GM18505 (cell line): ENCODE measurements around the gene RNF187.
"Not testable (repeated sequence)": the region's sequence is repeated elsewhere in the genome, so short reads cannot be mapped to it uniquely, and the experiment has no call there.

Source experiments
- ATAC-seq: cut with Tn5 transposase; IDR thresholded peaks from one replicate; pipeline ENCODE4 v1.9.1; 2021; ENCODE audit not compliant: unreplicated experiment
- POLR2A ChIP-seq: IDR thresholded peaks from 4 replicates; pipeline ENCODE4 v1.6.1; 2011; ENCODE audit warnings: borderline replicate concordance; ENCODE audit not compliant: insufficient read depth, insufficient read length; ENCODE audit errors: extremely low read depth

Gene RNF187

DNA sequence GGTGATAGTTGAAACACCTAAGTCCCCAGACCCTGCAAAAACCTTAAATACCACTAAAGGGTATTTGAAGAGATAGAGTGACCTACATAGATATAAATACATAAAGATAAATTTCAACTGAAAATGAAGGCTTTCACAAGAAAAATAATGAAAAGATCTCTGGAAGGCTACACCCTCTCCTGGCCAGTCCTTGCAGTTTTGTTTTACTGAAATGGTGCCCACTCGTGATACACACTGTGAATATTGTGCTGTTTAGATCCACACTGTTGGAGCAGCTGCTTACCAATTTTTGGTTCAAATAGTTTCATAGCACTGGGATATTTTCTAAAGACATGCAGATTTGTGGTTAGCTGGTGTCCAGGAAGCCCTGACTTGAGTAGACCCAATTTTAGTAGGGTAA lies 31.5 kb upstream of the RNF187 start:
- TF ChIP-seq POLR2A: no peak
- no peak for ATAC-seq

DNA sequence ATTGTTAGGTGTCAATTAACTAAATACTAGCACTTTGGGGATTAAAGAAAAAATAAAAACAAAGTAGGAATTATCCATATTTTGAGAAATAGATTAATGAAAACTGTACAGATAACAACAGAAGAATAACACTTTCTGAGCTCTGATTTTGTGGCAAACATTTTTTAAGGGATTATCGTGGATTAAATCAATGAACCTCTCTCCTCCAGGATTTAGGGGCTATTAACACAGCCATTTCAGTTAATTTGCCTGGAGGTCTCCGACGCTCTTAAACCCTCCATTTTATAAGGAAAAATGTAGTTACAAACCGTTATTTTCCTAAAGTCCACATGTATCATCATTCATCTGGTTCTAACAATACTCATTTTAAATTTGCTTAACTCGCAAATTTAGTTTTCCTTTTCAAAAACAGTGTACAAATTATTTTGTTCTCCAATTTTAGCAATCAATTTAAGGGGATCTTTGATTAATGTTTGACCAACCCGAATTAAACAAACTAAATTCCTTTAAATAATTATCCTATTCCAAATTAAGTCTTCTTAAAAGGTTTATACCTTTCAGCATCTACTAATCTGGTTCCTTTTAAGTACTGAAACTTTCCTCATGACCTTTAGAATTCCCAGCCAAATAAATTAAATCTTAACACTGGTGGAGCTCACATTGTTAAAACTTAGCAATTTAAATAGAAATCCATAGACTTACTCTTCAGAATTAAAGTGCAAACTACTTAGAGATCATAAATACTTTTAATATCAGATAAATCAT lies 30.7 kb upstream of the RNF187 start:
- no peak for ATAC-seq
- TF ChIP-seq POLR2A: no peak

DNA sequence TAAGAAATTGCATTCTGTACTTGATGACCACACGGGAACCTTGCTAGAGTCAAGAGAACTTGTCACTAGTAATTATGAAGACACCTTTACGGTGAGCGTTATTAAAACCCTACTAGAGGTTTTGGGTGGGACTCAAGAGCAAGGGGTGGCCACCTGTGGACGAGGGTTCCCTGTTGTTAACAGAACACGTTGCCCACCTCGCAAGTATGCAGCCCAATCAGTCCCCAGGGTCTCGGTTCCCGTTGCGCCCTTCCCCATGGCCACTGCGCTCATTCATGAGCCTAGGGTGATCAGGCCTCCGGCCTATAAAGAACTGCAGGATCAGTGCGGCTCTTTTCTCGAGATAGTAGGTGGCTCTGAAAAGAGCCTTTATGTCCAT lies 30.2 kb upstream of the RNF187 start:
- peak; percentile 7 for ATAC-seq
- no peak for TF ChIP-seq POLR2A

DNA sequence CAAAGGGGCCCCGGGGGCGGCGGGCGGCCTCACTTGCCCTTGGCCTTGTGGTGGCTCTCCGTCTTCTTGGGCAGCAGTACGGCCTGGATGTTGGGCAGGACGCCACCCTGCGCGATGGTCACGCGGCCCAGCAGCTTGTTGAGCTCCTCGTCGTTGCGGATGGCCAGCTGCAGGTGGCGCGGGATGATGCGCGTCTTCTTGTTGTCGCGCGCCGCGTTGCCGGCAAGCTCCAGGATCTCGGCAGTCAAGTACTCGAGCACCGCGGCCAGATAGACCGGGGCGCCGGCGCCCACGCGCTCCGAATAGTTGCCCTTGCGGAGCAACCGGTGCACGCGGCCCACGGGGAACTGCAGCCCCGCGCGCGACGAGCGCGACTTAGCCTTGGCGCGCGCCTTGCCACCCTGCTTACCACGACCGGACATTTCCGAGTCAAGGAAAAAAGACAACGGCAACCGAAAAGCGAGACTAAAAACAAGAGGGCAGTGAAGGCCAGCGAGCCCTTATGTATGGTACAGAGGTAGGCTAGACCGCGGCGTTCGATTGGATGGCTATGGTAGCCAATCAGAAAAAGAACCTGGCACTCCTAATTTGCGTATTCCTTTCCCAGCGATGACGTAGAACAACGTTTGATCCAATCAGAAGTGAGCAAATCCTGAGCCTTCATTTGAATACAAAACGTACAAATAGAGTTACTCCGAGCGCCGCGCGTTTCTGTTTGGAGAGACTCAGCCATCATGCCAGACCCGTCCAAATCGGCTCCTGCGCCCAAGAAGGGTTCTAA lies 29.6 kb upstream of the RNF187 start:
- TF ChIP-seq POLR2A: peak; percentile 90
- peak; percentile 88 for ATAC-seq

DNA sequence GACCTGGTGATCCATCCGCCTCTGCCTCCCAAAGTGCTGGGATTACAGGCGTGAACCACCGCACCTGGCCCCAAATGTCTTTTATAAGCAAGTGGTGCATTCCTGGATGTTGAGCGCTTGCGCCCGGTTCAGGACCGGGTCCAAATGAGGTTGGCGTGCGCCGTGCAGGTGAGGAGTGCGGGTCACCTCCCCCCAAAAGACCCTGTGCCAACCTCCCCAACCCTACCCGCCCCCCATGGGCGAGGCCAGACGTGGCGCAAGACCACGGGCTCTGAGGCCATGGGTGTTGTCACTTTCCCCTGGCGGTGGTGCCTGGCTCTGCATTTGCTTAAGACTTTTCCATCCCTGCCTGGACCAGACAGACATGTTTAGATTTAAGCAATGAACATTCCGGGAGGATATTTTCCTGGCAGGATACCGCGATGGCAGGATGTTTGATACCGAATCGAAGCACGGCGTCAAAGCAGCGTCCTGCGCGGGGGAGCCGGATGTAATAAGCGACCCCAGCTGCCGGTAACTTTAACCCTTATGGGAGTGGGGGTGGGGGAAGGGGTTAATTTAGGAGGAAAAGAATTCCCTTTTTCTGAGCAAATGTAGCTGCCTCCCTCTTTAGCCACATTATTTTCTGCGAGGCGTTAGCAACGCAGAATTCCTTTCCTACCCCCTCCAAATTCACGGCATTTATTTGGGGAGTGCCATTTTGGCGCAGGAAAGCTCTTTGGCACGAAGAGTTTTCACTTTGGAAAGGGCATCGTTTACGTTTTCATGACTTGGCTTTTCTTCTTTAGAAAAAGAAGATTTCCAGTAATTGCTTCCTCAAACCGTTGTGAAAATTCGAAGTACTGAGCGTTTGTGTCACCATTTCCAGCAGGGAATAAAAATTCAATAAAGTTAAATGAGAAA lies 27.8 kb upstream of the RNF187 start:
- peak; percentile 23 for ATAC-seq

DNA sequence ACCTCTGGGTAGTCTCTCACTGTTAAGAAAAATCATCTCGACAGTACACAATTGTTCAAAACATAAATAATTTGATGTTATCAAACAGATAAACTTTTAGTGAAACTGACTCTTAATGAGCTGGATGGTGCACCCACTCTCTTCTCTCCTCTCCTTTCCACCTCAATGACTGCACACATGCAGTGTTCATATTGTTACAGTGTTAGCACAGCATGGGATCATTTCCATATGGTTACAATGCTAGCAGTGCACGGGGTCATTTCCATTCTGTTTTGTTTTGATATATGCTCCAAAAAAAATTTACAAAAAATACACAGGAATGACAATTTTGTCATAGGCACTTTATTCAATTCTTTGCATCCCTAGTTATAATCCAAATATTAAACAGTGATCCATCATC lies 26.4 kb upstream of the RNF187 start:
- ATAC-seq: no peak
- TF ChIP-seq POLR2A: no peak

More for the DNA sequence above, 27.8 kb upstream of the RNF187 start:
- no peak for TF ChIP-seq POLR2A

DNA sequence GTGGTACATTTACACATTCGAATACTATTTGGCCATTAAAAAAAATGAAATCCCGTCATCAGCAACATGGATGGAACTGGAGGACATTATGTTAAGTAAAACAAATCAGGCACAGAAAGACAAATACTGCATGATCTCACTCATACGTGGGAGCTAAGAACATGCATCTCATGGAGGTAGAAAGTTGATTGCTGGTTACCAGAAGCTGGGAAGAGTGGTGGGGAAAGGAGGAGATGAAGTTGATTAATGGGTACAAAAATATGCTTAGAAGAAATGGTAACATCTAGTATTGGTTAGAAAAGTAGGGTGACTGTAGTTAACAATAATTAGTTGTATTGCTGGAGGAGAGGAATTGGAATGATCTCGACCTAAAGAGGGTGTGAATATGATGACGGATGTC lies 24.6 kb upstream of the RNF187 start:
- no peak for ATAC-seq
- TF ChIP-seq POLR2A: no peak

DNA sequence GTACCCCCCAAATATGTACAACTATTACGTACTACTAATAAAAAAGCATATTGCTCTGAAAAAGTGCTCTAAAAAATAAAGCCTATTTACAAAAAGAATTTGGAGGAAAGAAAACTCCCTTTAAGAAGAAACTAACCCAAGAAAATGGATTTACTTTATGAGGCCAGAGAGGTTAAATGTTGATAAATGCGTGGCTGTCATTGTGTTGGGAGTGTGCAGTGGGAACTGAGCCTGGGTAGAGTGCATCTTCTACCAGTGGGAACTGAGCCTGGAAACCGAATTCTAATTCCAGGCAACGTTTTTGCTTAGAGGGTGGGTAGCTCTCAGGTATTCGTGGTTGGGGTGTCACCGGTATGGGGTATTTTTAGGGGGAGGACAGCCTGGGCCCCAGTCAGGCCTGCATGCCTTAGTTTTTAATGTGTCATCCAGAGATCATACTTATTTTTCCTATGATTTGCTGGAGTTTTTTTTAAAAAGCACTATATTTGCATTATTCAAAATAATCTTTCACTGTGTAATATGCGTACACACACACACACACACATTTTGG lies 24.1 kb upstream of the RNF187 start:
- no peak for ATAC-seq
- no peak for TF ChIP-seq POLR2A

DNA sequence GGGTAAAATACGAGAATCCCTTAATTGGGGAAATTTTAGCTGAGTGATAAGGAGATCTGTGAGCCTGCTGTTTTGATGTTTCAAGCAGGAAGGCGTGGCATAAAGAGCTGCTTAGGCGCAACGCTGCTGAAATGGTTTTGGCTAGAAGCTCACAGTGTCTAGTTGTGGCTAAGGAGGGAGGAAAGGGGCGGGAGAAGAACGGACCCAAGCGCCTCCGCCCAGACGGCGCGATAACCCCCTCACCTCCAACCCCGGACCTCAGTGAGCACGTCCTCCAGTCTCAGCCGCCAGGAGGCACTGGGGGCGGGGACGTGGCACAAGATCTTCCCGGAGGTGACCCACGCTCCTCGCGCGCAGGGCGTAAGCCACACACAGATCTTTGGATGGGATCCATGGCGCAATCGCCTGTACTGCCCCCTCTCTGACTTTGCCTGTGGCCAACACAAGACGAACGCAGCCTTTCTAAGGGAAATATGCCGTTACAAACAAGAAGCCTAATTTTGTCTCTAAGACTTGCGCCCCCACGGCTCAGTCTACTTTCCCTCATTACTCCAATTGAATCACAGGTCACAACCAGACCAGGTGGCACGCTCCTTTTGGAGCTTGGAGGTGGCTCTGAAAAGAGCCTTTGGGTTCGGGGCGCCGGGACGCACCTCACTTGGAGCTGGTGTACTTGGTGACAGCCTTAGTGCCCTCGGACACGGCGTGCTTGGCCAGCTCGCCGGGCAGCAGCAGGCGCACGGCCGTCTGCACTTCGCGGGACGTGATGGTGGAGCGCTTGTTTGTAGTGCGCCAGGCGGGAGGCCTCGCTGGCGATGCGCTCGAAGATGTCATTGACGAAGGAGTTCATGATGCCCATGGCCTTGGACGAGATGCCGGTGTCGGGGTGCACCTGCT lies 23.4 kb upstream of the RNF187 start:
- peak; percentile 41 for TF ChIP-seq POLR2A
- ATAC-seq: peak; percentile 52

DNA sequence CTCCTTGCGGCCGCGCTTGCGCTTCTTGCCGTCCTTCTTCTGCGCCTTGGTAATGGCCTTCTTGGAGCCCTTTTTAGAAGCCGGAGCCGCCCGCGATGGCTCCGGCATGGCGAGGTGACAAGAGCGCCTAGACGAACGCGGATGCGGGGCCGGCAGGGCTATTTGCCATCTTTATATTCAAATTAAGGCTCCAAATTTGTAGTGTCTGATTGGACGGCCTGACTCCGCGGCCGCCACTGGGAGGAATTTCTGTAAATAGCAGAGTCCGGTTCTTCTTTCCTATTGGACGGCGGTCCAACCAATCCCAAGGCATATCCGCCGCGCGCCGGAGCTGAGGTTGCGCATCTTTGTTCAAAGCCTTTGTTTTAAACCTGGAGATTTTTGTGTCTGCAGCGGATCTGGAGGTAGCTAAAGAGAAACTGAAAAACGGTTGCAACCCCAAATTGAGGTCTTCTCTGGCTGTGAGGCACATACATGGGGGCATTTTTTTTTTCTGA lies 22.6 kb upstream of the RNF187 start:
- peak; percentile 69 for TF ChIP-seq POLR2A
- peak; percentile 88 for ATAC-seq

DNA sequence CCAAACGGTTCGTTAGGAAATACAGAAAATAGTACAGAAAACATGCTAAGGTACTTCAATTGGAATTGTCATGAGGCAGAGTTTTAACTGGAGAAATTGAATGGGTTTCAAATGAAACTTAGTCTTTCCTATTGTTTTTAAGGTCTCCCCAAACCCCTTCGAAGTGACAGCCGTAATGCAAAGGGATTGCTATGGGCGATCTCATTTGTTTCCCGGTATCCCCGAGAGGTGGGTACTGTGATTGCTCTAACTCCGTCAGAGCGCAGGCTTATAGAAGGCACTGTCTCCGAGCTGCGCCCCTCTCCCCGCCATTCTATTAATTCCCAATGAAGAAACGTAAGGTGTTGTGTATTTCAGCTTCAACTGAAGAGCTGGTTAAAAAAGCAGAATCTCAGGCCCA lies 22.0 kb upstream of the RNF187 start:
- TF ChIP-seq POLR2A: no peak

DNA sequence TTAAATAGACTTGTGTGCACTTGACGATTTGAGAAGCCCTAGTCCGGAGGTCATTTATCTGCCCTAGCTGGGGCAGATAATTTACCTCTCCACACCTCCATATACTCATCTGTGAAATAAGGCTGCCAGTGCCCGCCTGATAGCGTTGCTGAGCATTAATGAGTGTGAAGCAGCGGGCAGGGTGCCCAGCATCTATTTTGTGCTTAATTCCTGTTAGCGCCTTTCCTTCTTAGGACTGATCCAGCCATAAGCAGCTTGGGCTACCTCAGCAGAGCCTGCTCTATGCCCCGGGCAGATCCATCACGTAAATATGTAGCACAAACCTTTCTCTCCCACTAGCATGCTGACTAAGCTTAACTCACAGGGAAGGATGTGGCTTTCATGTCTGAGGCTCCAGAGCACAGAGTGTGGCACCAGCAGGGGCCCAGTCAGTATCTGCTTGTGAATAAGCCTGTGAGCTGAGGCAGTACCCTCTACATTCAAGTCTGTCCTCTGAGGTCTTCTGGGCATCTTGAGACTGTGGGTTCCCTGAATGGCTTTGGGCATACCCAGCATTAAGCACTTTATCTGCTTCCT lies 21.5 kb upstream of the RNF187 start:
- TF ChIP-seq POLR2A: no peak
- no peak for ATAC-seq

More for the DNA sequence above, 22.0 kb upstream of the RNF187 start:
- no peak for ATAC-seq

DNA sequence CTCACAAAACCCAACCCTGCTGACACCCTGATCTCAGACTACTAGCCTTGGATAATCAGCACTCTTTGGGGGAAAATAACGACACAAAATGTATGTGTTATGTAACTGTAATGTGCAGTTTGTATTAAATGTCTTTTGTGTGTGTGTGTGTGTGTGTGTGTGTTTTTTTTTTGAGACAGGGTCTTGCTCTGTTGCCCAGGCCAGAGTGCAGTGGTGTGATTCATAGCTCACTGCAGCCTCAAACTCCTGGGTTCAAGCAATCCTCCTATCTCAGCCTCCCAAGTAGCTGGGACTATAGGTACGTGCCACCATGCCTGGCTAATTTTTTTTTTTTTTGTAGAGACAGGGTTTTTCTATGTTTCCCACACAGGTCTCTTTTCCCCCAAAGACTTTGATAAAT lies 19.0 kb upstream of the RNF187 start:
- ATAC-seq: not testable (repeated sequence)
